Uterus (tissue), 4 donors: Measurements from ENCODE around the gene NACC2. TPM values are rescaled to one million over a fixed set of nuclear protein-coding genes. Genes with fewer than 3 reads are reported as not detected.

ENCODE experiments used
- DNase-seq, 2 donors: peaks; one replicate each; pipeline ENCODE4 v3.0.0-alpha.2; 2019 to 2020
- H3K27ac ChIP-seq, 2 donors: fragments of 200-600 bp; sonication (generic); 1 replicate in 1 of 2; 2 replicates in 1 of 2; pipeline ENCODE4 v1.5.1; 2016 to 2018
- H3K27me3 ChIP-seq, 2 donors: fragments of 200-600 bp; sonication (generic); one replicate each; pipeline ENCODE4 v1.5.1; 2018 to 2019; ENCODE audit warnings: control low read depth in 1 of 2
- H3K36me3 ChIP-seq, 2 donors: fragments of 200-600 bp; sonication (generic); one replicate each; pipeline ENCODE4 v1.5.1; 2019; ENCODE audit warnings: control low read depth in 1 of 2
- H3K4me1 ChIP-seq, 2 donors: fragments of 200-600 bp; sonication (generic); one replicate each; pipeline ENCODE4 v1.5.1; 2018 to 2019; ENCODE audit warnings: control low read depth in 1 of 2
- H3K4me3 ChIP-seq, 2 donors: fragments of 200-600 bp; sonication (generic); 1 replicate in 1 of 2; 2 replicates in 1 of 2; pipeline ENCODE4 v1.5.1; 2018 to 2019; ENCODE audit warnings: mild to moderate bottlenecking in 1 of 2
- H3K9me3 ChIP-seq, 2 donors: fragments of 200-600 bp; sonication (generic); one replicate each; pipeline ENCODE4 v1.5.1; 2019; ENCODE audit warnings: control low read depth in 1 of 2
- POLR2A ChIP-seq, 2 donors: fragments of 450-650 bp; IDR thresholded peaks; one replicate each; pipeline ENCODE4 v1.6.1; 2016; ENCODE audit warnings: antibody characterized with exemption in 2 of 2, mild to moderate bottlenecking in 1 of 2, moderate library complexity in 1 of 2
- intact Hi-C: fragments of 100-400 bp; cut with DNase I; formaldehyde crosslinking; loops from one replicate; pipeline ENCODE4 v1.15.1; 2023; ENCODE audit warnings: low total_unique reads
- total RNA-seq, 4 donors: library from RNA; depleted of rRNA in 3 of 4; stranded (reverse); fragments of >200 nt in 3 of 4; gene quantifications; one replicate each; pipeline versions ENCODE4 v1.1.0 to v1.2.4, GENCODE V29; 2014 to 2023
- TF ChIP-seq, protein P1 (sequence below), 4 experiments: fragments of 200-600 bp in 2 of 4; fragments of 450-650 bp in 2 of 4; sonication (generic) in 2 of 4; IDR thresholded peaks; one replicate each; pipeline ENCODE4 v1.5.1; 2016 to 2019; ENCODE audit warnings: antibody characterized with exemption in 4 of 4, mild to moderate bottlenecking in 2 of 4, moderate library complexity in 1 of 4
- donor health status: DM: yes; HTN: yes; CAD: no.

NACC2 gene
- total RNA-seq, 4 donors from 2014 or later: 8.2 to 57.5 (median 19.1) TPM

DNA sequence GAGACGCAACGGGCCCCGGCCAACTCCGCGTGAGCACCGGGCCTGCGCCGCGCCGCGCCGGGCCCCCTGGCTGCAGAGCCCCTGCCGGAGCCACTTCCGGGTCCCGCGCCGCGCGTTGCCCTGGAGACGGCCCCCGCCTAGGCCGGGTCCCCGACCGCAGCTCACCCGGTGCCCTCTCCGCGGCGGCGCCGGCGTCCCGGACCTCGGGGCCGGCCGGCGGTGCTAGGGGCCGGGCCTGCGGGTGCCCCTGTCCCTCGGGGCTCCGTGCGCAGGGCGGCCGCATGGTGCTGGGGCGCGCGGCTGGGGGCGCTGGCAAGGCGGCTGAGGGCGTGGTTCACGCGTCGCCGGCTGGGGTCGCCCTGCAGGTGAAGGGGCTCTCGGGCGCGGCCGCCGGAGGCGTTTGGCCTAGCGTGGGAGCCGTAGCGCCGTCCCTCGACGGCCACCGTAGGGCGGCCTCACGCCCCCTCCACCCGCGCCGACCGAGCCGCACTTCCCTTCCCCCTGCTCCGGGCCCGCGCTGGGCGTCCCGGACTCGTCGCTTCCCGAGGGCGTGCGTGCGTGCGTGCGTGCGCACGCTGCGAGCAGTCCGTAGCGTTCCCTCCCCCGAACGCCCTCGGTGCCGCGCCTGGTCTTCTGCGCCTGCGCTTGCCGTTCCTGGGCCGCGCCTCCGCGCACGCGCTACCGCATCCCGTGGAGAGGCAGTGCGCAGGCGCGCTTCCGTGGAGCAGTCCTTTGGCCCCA, 23.4 kb upstream of the NACC2 start, which contains the start of gene TMEM250:
TSS of gene TMEM250 (minus strand) at position 556 of the 741 bp plus-strand sequence. CDS start 1,975 bp downstream, outside the sequence.
- intact Hi-C loops: no loop called here
- DNase-seq: peak; percentile 94 to 97
- peak within 1 kb of the TSS; percentile 89 to 95 for H3K27ac ChIP-seq
- TF ChIP-seq, protein P1, sequence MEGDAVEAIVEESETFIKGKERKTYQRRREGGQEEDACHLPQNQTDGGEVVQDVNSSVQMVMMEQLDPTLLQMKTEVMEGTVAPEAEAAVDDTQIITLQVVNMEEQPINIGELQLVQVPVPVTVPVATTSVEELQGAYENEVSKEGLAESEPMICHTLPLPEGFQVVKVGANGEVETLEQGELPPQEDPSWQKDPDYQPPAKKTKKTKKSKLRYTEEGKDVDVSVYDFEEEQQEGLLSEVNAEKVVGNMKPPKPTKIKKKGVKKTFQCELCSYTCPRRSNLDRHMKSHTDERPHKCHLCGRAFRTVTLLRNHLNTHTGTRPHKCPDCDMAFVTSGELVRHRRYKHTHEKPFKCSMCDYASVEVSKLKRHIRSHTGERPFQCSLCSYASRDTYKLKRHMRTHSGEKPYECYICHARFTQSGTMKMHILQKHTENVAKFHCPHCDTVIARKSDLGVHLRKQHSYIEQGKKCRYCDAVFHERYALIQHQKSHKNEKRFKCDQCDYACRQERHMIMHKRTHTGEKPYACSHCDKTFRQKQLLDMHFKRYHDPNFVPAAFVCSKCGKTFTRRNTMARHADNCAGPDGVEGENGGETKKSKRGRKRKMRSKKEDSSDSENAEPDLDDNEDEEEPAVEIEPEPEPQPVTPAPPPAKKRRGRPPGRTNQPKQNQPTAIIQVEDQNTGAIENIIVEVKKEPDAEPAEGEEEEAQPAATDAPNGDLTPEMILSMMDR (IDR thresholded peaks at IDR 0.05): peak in 2 of 4 experiments; percentile 36 to 52
- peak; percentile 74 to 94 for TF ChIP-seq POLR2A (IDR thresholded peaks at IDR 0.05)
- H3K9me3 ChIP-seq: no peaks in the 10 kb centered on the region
- H3K27me3 ChIP-seq: no peaks in the 10 kb centered on the region
- peak within 1 kb of the TSS; percentile 38 to 69 for H3K4me3 ChIP-seq
- no peaks in the 10 kb centered on the region for H3K36me3 ChIP-seq
- peaks cover 0 to 19% of the 10 kb centered on the region in 2 donors for H3K4me1 ChIP-seq

DNA sequence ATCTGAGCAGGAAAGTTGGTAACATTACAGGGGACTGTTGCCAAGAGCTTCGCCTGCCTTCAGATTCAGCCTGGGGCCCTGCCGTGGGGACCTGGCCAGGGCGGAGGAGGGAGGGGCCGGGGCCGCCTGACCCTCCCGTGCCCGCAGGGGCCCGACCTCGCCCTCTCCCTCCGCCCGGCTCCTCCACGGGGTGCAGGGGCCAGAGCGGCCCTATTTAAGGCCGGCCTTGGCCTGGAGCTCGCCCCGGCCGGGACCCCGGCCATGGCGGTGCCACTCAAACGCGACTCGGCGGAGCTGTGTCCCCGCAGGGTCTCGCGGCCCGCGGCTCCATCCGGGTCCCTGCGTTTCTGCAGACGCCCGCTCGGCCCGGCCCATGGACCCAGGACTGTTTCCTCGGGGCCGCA, 22.8 kb upstream of the NACC2 start:
- intact Hi-C loops: no loop called here
- Histone ChIP-seq H3K4me1 (peaks cover 0 to 15% of the 10 kb centered on the region in 2 donors), H3K36me3 (no peaks in the 10 kb centered on the region)

DNA sequence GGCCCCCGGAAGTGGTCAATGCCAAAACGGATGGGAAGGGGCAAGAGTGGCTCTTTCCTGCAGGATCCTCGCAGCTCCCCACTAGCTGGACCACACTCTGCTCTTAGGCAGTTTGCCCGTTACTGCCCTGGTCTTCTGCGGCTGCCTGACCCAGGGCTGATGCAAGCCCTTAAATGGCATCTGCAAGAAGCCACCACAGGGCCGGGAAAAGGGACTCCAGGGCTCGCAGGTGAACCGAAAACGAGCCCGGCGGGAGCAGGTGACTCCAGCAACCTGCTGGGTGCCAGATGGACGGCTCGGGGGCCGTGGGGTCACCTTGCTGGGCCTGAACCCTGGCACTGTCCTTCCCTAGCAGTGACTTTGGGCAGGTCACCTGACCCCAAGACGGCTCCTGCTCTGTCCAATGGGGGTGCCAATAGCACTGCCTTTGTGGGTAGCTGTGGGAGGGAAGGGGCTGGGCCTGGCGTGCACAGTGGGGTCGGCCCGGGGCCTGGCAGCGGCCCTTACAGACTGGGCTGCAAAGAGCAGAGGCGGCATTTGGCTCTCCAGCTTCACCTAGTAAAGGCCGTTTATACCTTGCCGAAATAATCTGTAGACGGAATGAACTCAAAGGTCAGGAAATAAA, 22.3 kb upstream of the NACC2 start:
- TF ChIP-seq POLR2A (IDR thresholded peaks at IDR 0.05): no peak
- TF ChIP-seq, protein P1 (IDR thresholded peaks at IDR 0.05): no peak

More for the DNA sequence above, 22.8 kb upstream of the NACC2 start:
- H3K4me3 ChIP-seq: peak overlapping the region; percentile 38 to 69
- peak overlapping the region; percentile 89 to 95 for H3K27ac ChIP-seq
- no peak for DNase-seq
- no peaks in the 10 kb centered on the region for H3K27me3 ChIP-seq
- no peak for TF ChIP-seq POLR2A (IDR thresholded peaks at IDR 0.05)
- TF ChIP-seq, protein P1 (IDR thresholded peaks at IDR 0.05): no peak
- H3K9me3 ChIP-seq: no peaks in the 10 kb centered on the region

DNA sequence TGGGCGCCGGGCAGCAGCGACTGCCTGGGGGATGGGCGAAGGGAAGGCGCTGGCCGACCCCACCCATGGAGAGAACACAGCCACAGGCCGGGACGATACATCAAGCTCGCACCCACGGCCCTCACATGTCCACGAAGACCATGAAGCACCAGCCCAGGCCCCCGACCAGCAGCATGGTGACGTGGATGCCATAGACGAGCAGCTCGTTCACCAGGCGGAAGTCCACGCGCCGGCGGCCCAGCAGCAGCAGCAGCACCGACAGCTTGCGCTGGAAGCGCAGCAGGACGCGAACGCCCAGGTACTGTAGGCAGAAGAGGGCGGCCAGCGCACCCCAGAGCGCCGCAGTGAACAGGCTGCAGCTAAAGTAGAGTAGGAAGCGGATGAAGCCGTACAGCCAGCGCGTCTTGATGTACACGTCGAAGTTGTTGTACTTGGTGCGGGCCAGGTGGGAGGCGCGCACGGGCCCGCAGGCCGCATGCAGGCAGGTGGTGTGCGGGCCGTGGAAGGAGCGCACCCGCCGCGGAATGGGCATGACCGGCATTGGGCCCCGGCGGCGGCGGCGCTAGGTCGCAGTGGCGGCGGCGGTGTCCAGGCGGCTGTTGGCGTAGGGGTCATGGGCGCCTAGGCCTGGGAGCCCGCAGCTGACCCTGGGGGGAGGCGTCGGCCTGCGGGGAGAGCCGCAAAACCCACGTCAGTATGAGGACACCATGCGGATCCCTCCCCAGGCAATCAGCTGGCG, 21.4 kb upstream of the NACC2 start:
- H3K27me3 ChIP-seq: no peaks in the 10 kb centered on the region
- no peak for TF ChIP-seq POLR2A (IDR thresholded peaks at IDR 0.05)
- TF ChIP-seq, protein P1 (IDR thresholded peaks at IDR 0.05): no peak
- no peak overlapping the region for H3K27ac ChIP-seq
- DNase-seq: no peak
- intact Hi-C loops: no loop called here
- H3K36me3 ChIP-seq: no peaks in the 10 kb centered on the region
- no peaks in the 10 kb centered on the region for H3K9me3 ChIP-seq
- H3K4me3 ChIP-seq: no peak overlapping the region
- peaks cover 0 to 11% of the 10 kb centered on the region in 2 donors for H3K4me1 ChIP-seq

More for the DNA sequence above, 22.3 kb upstream of the NACC2 start:
- peak overlapping the region; percentile 89 to 95 for H3K27ac ChIP-seq
- H3K9me3 ChIP-seq: no peaks in the 10 kb centered on the region
- H3K4me1 ChIP-seq: peaks cover 0 to 11% of the 10 kb centered on the region in 2 donors
- DNase-seq: no peak
- no peaks in the 10 kb centered on the region for H3K27me3 ChIP-seq
- H3K4me3 ChIP-seq: peak overlapping the region; percentile 38 to 69
- intact Hi-C loops: no loop called here
- no peaks in the 10 kb centered on the region for H3K36me3 ChIP-seq
